Natural killer cell treated with Interleukin-12 subunit alpha and Interleukin-12 subunit beta and Interleukin-15 and Interleukin-18, amount 100 ng/mL, for 72 hours (primary cell): ENCODE results near the gene SNAP25. TPM values are rescaled to one million over a fixed set of nuclear protein-coding genes. Genes with fewer than 3 reads are reported as not detected.

Source experiments
- ATAC-seq, 2 donors: fragments of 150-1000 bp; cut with Tn5 transposase in 1 of 2; sonication (Bioruptor Pico), chemical (Tn5 transposase) in 1 of 2; 2 replicates each; pipeline ENCODE4 v1.10.0; 2021
- DNase-seq: peaks from one replicate; pipeline ENCODE4 v3.0.0; 2022; ENCODE audit warnings: low spot score
- H3K27ac Mint-ChIP-seq, 2 donors: 1 replicate in 1 of 2; 2 replicates in 1 of 2; pipeline ENCODE4 v1.8.0; 2022; ENCODE audit warnings: mixed read lengths in 2 of 2, mild to moderate bottlenecking in 1 of 2, moderate library complexity in 1 of 2
- H3K27me3 Mint-ChIP-seq, 2 donors: 1 replicate in 1 of 2; 2 replicates in 1 of 2; pipeline ENCODE4 v1.8.0; 2022; ENCODE audit warnings: mixed read lengths in 2 of 2
- H3K36me3 Mint-ChIP-seq: one replicate; pipeline ENCODE4 v1.8.0; 2022; ENCODE audit warnings: mixed read lengths
- H3K4me1 Mint-ChIP-seq, 2 donors: 1 replicate in 1 of 2; 2 replicates in 1 of 2; pipeline ENCODE4 v1.8.0; 2022; ENCODE audit warnings: low read depth in 2 of 2, mixed read lengths in 2 of 2, mild to moderate bottlenecking in 1 of 2
- H3K4me3 Mint-ChIP-seq: one replicate; pipeline ENCODE4 v1.8.0; 2022; ENCODE audit warnings: mixed read lengths
- H3K9me3 Mint-ChIP-seq: 2 replicates; pipeline ENCODE4 v1.8.0; 2022; ENCODE audit warnings: mixed read lengths
- total RNA-seq, 2 donors: library from RNA; stranded (reverse); gene quantifications; one replicate each; pipeline ENCODE4 v1.2.3, GENCODE V29; 2022

SNAP25 gene
- total RNA-seq, 2 donors from 2014 or later = 0.76 TPM; not detected in 1

DNA sequence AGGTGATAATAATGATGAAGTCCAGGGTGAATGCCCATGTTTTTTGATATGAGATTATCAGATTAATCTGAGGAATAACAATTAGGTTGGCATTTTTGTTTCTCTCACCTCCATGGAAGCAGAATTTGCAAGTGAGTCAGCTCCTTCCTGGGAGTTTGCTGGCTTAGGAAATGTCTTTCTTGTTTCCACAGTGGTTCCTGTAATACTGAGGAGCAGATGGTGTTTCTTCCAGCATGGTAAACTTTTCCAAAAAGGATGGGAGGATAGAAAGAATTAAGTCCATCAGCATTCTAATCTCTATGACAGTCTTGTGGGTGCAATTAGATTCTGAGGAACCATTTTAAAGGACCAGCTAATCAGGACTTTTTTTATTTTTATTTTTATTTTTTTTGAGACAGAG is 40.5 kb downstream of the SNAP25 start:
- Mint-ChIP-seq H3K27me3 (peaks cover 7 to 10% of the 10 kb centered on the region in 2 donors), H3K9me3 (no peaks in the 10 kb centered on the region), H3K36me3 (no peaks in the 10 kb centered on the region), H3K27ac (no peak overlapping the region), H3K4me3 (no peak overlapping the region), H3K4me1 (peaks cover 0 to 3% of the 10 kb centered on the region in 2 donors)
- DNase-seq (no peak), ATAC-seq (no peak)

GRCh38 chr20:10260316-10260715 is 41.7 kb downstream of the SNAP25 start:
- no peaks in the 10 kb centered on the region for H3K9me3 Mint-ChIP-seq
- DNase-seq = no peak
- no peak overlapping the region for H3K27ac Mint-ChIP-seq
- H3K27me3 Mint-ChIP-seq = peaks cover 7 to 10% of the 10 kb centered on the region in 2 donors
- H3K4me1 Mint-ChIP-seq = no peaks in the 10 kb centered on the region
- no peaks in the 10 kb centered on the region for H3K36me3 Mint-ChIP-seq
- ATAC-seq = no peak
- H3K4me3 Mint-ChIP-seq = no peak overlapping the region

DNA sequence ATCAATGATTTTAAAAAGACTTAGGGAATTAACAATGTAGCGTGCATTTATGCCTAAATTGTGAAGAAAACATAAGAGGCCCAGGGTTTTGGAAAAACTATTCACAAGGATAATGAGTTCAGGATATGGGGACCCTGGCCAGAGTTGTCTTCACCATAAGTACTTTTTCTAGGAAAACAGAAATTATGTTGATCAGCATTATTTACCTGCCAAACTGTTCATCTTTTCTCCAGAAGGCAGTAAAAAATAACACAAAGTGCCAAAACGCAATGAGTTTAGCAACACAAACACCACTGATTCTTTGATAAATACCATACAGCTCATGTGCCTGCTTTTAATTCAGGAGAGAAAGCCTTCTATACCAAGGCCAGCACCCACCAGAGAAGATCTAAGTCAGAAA is 43.1 kb downstream of the SNAP25 start:
- DNase-seq (no peak), ATAC-seq (no peak)
- Mint-ChIP-seq H3K9me3 (no peaks in the 10 kb centered on the region), H3K27me3 (peaks cover 7% of the 10 kb centered on the region in 2 donors), H3K4me3 (no peak overlapping the region), H3K4me1 (no peaks in the 10 kb centered on the region), H3K27ac (no peak overlapping the region), H3K36me3 (no peaks in the 10 kb centered on the region)

DNA sequence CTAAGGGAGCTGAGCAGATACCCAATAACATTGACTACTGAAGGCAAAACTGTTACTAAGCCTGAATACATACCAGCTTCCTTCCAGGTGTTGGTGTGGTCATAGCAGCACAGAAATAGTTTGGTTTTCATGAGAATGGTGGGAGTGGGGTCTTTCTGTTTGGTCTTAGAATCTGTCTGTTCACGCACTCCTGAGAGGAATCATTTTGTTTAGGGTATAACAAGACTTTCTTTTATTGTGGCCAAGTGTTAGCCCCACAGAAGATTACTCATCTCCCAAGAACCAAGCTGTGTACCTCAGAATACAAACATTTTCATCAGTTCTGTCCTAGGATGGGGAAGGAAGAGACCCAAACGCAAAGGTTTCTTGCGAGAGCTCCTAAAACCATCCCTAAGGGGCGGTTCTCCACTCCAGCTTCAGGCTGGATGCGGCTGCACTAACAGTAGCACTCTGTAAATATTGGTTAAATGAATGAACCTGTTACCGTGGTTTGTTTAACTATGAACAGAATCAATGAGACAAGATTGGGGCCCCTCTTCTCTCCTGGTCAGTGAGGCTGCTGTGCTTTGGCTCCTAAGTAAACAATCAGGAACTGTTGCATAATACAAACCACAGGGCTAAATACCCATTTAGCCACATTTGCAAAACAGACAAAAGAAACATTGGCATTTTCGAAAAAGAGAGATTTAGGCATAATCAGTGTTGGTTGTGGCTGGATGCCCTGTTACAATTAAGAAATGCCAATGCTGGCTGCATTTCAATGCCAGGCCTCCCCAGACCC is 44.9 kb downstream of the SNAP25 start:
- H3K27ac Mint-ChIP-seq = no peak overlapping the region
- H3K9me3 Mint-ChIP-seq = no peaks in the 10 kb centered on the region
- H3K4me3 Mint-ChIP-seq = no peak overlapping the region
- DNase-seq (no peak), ATAC-seq (no peak)
- no peaks in the 10 kb centered on the region for H3K4me1 Mint-ChIP-seq
- peaks cover 2 to 5% of the 10 kb centered on the region in 2 donors for H3K27me3 Mint-ChIP-seq
- H3K36me3 Mint-ChIP-seq = no peaks in the 10 kb centered on the region

DNA sequence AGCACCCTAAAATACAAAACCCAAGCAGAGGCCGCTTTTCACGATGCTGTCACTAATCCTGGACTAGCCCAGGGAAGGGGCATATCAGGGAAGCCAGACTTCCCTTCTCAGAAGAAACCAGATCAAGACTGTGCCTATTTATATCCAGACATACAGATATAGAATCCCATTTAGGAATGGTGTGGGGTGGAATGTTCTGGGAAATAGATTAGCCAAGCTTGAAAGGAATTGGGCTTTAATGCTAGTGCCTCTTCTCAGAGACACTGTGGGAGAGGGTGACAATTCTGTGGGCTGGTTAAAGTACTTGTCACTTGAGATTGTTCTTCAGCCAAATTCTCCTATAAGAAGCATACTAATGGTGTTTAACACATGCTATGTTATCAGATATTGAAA is 45.5 kb downstream of the SNAP25 start:
- peaks cover 0 to 5% of the 10 kb centered on the region in 2 donors for H3K27me3 Mint-ChIP-seq
- DNase-seq = no peak
- no peaks in the 10 kb centered on the region for H3K4me1 Mint-ChIP-seq
- no peak overlapping the region for H3K4me3 Mint-ChIP-seq
- H3K27ac Mint-ChIP-seq = no peak overlapping the region
- no peaks in the 10 kb centered on the region for H3K9me3 Mint-ChIP-seq
- H3K36me3 Mint-ChIP-seq = no peaks in the 10 kb centered on the region
- ATAC-seq = no peak

DNA sequence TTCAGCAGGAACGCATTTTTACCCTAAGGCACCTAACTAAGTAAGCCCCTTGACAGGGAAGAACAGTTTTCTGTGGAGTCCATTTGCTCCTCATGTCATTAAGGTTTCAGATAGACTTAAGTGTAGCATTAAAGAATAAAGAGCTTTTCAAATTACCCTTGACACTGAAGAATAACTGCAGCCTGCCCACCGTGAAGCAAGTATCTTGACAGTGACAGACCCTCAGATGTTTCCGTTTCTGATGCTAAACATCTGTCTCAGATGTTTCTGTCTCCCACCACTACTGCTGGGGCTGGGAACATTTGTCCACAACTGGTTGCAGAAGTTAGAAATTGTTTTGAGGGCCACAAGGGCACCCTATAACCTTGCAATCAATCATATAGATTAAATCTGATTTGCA is 50.0 kb downstream of the SNAP25 start:
- Mint-ChIP-seq H3K27me3 (peaks cover 2 to 6% of the 10 kb centered on the region in 2 donors), H3K4me3 (no peak overlapping the region), H3K4me1 (no peaks in the 10 kb centered on the region), H3K27ac (no peak overlapping the region), H3K9me3 (no peaks in the 10 kb centered on the region), H3K36me3 (no peaks in the 10 kb centered on the region)
- ATAC-seq (no peak), DNase-seq (no peak)

DNA sequence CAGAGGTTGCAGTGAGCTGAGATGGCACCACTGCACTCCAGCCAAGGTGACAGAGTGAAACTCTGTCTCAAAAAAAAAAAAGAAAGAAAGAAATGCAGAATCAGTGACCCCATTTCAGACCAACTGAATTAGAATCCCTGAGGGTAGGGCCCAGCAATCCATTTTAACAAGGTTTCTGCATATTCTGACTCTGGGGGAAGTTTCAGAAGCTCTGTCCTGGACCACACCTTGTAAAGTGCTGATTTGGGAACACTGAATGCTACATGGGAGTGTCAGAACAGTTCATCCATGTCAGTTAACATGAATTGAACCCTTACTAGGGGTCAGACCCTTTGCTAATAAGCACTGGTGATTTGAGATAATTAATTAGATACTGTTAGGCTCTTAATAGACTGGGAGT is 52.0 kb downstream of the SNAP25 start:
- Mint-ChIP-seq H3K4me3 (no peak overlapping the region), H3K27ac (no peak overlapping the region), H3K9me3 (no peaks in the 10 kb centered on the region), H3K36me3 (no peaks in the 10 kb centered on the region), H3K27me3 (peaks cover 2 to 6% of the 10 kb centered on the region in 2 donors), H3K4me1 (no peaks in the 10 kb centered on the region)
- ATAC-seq = no peak
- no peak for DNase-seq

DNA sequence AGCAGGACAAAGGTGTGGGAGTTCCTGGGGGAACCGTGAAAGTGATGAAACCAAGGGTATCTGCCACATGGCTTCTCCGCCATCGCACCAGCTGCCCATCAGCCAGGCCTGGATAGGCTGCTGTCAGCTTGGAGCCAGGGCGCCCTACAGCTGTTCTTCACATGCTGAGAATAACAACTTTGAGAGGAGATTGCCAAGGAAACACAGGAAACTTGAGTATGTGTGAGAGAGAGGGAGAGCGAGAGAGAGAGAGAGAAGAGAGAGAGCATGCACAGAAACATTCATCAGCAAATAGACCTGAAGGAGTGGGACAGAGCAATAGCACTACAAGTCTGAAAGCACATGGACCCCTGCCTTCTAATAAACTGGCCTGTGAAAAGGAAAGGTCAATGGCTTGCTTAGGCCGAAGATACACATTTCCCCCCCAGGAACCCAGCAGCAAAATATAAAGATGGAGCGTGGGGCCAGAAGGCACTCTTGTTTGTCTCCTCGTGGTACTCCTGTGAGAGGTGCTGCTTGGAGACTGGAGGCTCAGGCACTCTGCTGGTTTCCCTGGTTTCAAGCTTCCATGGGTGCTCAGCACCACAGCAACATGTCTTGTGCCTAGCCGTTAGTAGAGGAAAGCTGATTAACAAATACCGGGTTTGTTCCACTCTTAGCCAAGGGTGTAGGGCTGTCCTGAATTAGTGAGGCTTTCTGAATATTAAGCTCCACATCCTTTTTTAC is 53.0 kb downstream of the SNAP25 start:
- ATAC-seq (no peak), DNase-seq (no peak)
- H3K4me3 Mint-ChIP-seq = no peak overlapping the region
- no peaks in the 10 kb centered on the region for H3K36me3 Mint-ChIP-seq
- no peak overlapping the region for H3K27ac Mint-ChIP-seq
- H3K27me3 Mint-ChIP-seq = peaks cover 2 to 6% of the 10 kb centered on the region in 2 donors
- no peaks in the 10 kb centered on the region for H3K9me3 Mint-ChIP-seq
- no peaks in the 10 kb centered on the region for H3K4me1 Mint-ChIP-seq

DNA sequence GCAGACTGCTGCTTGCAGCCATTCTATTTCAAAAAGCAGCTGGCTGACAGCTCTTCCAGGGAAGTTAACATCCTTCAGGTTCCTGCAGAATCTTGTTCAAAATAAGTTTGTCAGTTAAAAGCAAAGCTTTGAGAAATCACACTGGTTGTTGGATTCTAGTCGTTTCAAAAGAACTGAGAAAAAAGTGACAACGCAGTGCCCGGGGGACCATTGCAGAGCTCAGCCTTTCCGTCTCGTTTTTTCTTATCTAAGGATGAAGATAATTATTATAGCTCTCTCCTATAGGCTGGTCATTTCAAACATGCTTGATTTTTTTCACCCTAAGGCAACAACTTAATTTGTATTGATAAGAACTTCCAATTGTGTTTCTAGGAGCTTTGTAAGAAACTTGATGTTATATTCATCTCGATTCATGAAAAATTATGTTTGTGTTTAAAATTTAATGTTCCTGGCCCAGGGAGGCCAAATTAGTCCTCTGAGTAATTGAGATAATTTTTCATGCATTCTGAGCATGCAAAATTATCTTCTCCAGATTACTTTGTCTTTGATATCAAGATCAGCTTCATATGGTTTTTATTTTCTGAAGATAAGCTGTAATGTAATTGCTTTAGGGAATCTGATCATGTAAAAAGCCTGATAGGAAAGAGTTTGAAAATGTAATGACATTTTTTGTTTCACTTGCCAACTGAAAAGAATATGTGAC is 58.4 kb downstream of the SNAP25 start:
- Mint-ChIP-seq H3K27ac (no peak overlapping the region), H3K36me3 (no peaks in the 10 kb centered on the region), H3K4me3 (no peak overlapping the region), H3K9me3 (no peaks in the 10 kb centered on the region), H3K4me1 (no peaks in the 10 kb centered on the region), H3K27me3 (peaks cover 11 to 20% of the 10 kb centered on the region in 2 donors)
- no peak for DNase-seq
- ATAC-seq = no peak

GRCh38 chr20:10277616-10278015 is 59.0 kb downstream of the SNAP25 start:
- Mint-ChIP-seq H3K4me3 (no peak overlapping the region), H3K27me3 (peaks cover 11 to 22% of the 10 kb centered on the region in 2 donors), H3K4me1 (no peaks in the 10 kb centered on the region), H3K9me3 (no peaks in the 10 kb centered on the region), H3K27ac (no peak overlapping the region), H3K36me3 (no peaks in the 10 kb centered on the region)
- ATAC-seq (no peak), DNase-seq (no peak)

DNA sequence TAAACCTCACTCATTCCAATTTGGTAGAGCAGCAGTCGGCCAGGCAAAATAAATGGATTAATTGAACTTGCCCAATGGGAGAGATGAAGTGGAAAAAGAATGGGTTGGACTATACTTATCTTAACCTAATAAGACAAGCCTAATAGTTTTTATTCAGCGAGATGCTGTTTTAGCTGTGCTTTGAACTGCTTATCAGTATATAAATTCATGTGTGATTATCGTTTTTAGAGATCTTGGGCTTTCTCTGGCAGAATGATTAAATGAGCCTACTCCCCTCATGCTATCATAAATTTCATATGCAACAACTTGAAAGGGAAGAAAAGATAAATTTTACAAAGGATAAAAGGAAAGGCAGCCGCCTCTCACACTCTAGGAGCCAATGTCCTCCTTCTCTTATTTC is 59.8 kb downstream of the SNAP25 start:
- H3K4me3 Mint-ChIP-seq = no peak overlapping the region
- no peaks in the 10 kb centered on the region for H3K4me1 Mint-ChIP-seq
- H3K27me3 Mint-ChIP-seq = peaks cover 11 to 22% of the 10 kb centered on the region in 2 donors
- no peak for DNase-seq
- H3K36me3 Mint-ChIP-seq = no peaks in the 10 kb centered on the region
- no peak for ATAC-seq
- H3K27ac Mint-ChIP-seq = no peak overlapping the region
- no peaks in the 10 kb centered on the region for H3K9me3 Mint-ChIP-seq

DNA sequence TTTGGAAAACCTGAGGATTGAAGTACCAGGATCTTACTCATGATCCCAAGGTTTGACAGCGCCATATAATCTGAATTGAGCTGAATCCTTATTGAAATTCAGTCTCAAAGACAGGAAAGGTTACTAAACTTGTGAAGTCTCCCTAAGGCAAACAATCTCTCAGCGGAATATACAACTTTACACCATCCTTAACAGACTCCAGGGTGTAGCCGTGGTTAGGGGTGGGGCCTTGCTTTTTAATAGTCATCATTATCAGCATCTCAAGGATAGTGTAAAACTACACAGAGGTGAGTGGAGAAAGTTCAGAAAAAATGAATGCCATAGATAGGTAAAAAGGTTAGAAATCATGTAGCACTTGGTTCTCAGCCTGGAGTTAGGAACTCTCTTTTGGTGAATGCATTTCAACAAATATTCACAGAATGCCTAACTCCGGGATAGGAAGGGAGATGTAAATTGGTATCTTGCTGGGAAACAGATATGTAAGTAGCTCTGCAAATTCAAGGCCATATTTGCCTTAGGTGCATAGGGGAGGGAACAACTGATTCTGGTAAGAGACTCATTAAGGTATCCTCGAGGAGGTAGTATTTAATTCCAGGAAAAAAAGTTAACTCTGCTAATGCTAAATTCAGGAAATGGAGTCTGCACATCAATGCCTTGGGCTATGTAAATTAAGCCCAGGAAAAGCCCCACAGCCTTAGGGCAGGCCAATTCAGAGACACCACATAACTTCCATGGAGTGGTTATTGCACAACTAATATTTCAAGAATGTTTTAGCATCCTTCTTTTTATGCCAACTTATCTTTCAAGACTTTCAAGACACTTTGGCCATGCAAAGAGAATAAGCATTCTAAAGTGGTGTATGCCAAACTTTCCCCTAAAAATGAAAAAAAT is 61.6 kb downstream of the SNAP25 start:
- ATAC-seq (no peak), DNase-seq (no peak)
- H3K36me3 Mint-ChIP-seq = no peaks in the 10 kb centered on the region
- H3K9me3 Mint-ChIP-seq = no peaks in the 10 kb centered on the region
- H3K27ac Mint-ChIP-seq = no peak overlapping the region
- H3K4me3 Mint-ChIP-seq = no peak overlapping the region
- H3K4me1 Mint-ChIP-seq = no peaks in the 10 kb centered on the region
- H3K27me3 Mint-ChIP-seq = peaks cover 14 to 22% of the 10 kb centered on the region in 2 donors

DNA sequence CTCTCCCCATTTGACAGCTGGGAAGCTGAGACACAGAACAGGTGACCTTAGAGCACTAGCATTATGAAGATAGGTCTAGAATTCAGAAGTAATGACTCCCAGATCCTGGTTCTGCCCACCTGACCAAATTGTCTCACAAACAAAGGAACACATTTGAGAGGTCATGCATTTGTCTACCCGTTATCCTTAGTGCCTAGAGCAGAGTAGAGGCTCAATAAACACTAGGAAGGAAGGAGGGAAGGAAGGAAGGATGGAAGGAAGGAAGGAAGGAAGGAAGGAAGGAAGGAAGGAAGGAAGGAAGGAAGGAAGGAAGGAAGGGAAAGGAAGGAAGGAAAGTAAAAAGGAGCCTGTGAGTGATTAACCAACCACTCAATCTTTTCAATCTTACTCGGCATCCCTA is 63.3 kb downstream of the SNAP25 start:
- no peaks in the 10 kb centered on the region for H3K4me1 Mint-ChIP-seq
- H3K36me3 Mint-ChIP-seq = no peaks in the 10 kb centered on the region
- no peak overlapping the region for H3K27ac Mint-ChIP-seq
- ATAC-seq (no peak), DNase-seq (no peak)
- no peak overlapping the region for H3K4me3 Mint-ChIP-seq
- H3K27me3 Mint-ChIP-seq = peaks cover 17 to 34% of the 10 kb centered on the region in 2 donors
- no peaks in the 10 kb centered on the region for H3K9me3 Mint-ChIP-seq
